H9 (cell line): ENCODE data around the gene SLC30A1. TPM values are rescaled to one million over a fixed set of nuclear protein-coding genes. Genes with fewer than 3 reads are reported as not detected.

ENCODE experiments used
- DNase-seq: peaks from one replicate; pipeline ENCODE4 v3.0.0-alpha.2; 2017
- H2AFZ ChIP-seq: one replicate; pipeline ENCODE4 v1.6.1; 2013; ENCODE audit warnings: mild to moderate bottlenecking, low read length, control low read depth, moderate library complexity
- H2AK5ac ChIP-seq: 2 replicates; pipeline ENCODE4 v1.6.1; 2013; ENCODE audit warnings: low read length, control low read depth, mixed read lengths; ENCODE audit not compliant: insufficient read length
- H2BK120ac ChIP-seq: one replicate; pipeline ENCODE4 v1.6.1; 2013; ENCODE audit warnings: low read depth, mild to moderate bottlenecking, low read length, control low read depth, inconsistent platforms; ENCODE audit not compliant: poor library complexity, severe bottlenecking
- H2BK12ac ChIP-seq: 2 replicates; pipeline ENCODE4 v1.6.1; 2013; ENCODE audit warnings: low read length, control low read depth, mixed read lengths, low read depth; ENCODE audit not compliant: insufficient read length
- H2BK15ac ChIP-seq: 2 replicates; pipeline ENCODE4 v1.6.1; 2013; ENCODE audit warnings: low read depth, low read length, control low read depth
- H2BK20ac ChIP-seq: one replicate; pipeline ENCODE4 v1.6.1; 2013; ENCODE audit warnings: low read depth, mild to moderate bottlenecking, low read length, control low read depth, inconsistent platforms; ENCODE audit not compliant: poor library complexity, severe bottlenecking
- H2BK5ac ChIP-seq: 2 replicates; pipeline ENCODE4 v1.6.1; 2013; ENCODE audit warnings: low read length, control low read depth, mixed read lengths; ENCODE audit not compliant: insufficient read length
- H3K14ac ChIP-seq: 2 replicates; pipeline ENCODE4 v1.6.1; 2013; ENCODE audit warnings: low read length, control low read depth; ENCODE audit not compliant: insufficient read depth
- H3K18ac ChIP-seq: 2 replicates; pipeline ENCODE4 v1.6.1; 2013; ENCODE audit warnings: low read depth, mild to moderate bottlenecking, mixed read lengths, low read length, control low read depth; ENCODE audit not compliant: insufficient read length
- H3K23ac ChIP-seq: 2 replicates; pipeline ENCODE4 v1.6.1; 2013; ENCODE audit warnings: low read length, control low read depth, mixed read lengths, low read depth; ENCODE audit not compliant: insufficient read length
- H3K23me2 ChIP-seq: 2 replicates; pipeline ENCODE4 v1.6.1; 2013; ENCODE audit warnings: low read depth, mild to moderate bottlenecking, mixed read lengths, low read length, control low read depth; ENCODE audit not compliant: insufficient read length, poor library complexity, severe bottlenecking
- H3K27ac ChIP-seq: 2 replicates; pipeline ENCODE4 v1.5.1; 2013; ENCODE audit warnings: low read length, control low read depth, mixed read lengths, low read depth; ENCODE audit not compliant: insufficient read length
- H3K27me3 ChIP-seq: 2 replicates; pipeline ENCODE4 v1.6.1; 2013; ENCODE audit warnings: low read length, control low read depth, inconsistent platforms; ENCODE audit not compliant: insufficient read depth
- H3K4ac ChIP-seq: 2 replicates; pipeline ENCODE4 v1.6.1; 2013; ENCODE audit warnings: low read depth, mild to moderate bottlenecking, control low read depth, inconsistent platforms, low read length, moderate library complexity
- H3K4me1 ChIP-seq: 2 replicates; pipeline ENCODE4 v1.6.1; 2013; ENCODE audit warnings: low read length, control low read depth, inconsistent platforms; ENCODE audit not compliant: insufficient read depth
- H3K4me2 ChIP-seq: 2 replicates; pipeline ENCODE4 v1.6.1; 2013; ENCODE audit warnings: low read length, control low read depth, mixed read lengths; ENCODE audit not compliant: insufficient read length, insufficient read depth
- H3K56ac ChIP-seq: 2 replicates; pipeline ENCODE4 v1.6.1; 2013; ENCODE audit warnings: low read depth, mild to moderate bottlenecking, mixed read lengths, low read length, control low read depth; ENCODE audit not compliant: insufficient read length
- H3K79me1 ChIP-seq: 2 replicates; pipeline ENCODE4 v1.6.1; 2013; ENCODE audit warnings: low read depth, mild to moderate bottlenecking, moderate library complexity, low read length, control low read depth, inconsistent platforms; ENCODE audit not compliant: insufficient read depth, poor library complexity, severe bottlenecking
- H3K79me2 ChIP-seq: 2 replicates; pipeline ENCODE4 v1.6.1; 2013; ENCODE audit warnings: low read length, control low read depth, inconsistent platforms; ENCODE audit not compliant: insufficient read depth
- H3K9ac ChIP-seq: 2 replicates; pipeline ENCODE4 v1.6.1; 2013; ENCODE audit warnings: low read length, control low read depth, mixed read lengths; ENCODE audit not compliant: insufficient read length; ENCODE audit errors: extremely low read depth
- H3K9me3 ChIP-seq: one replicate; pipeline ENCODE4 v1.6.1; 2013; ENCODE audit warnings: low read depth, low read length, inconsistent platforms; ENCODE audit not compliant: control insufficient read depth
- H3T11ph ChIP-seq: one replicate; pipeline ENCODE4 v1.6.1; 2013; ENCODE audit warnings: mild to moderate bottlenecking, low read length, control low read depth, inconsistent platforms
- H4K20me1 ChIP-seq: one replicate; pipeline ENCODE4 v1.6.1; 2013; ENCODE audit not compliant: control insufficient read depth, insufficient read length, insufficient read depth
- H4K5ac ChIP-seq: 2 replicates; pipeline ENCODE4 v1.6.1; 2013; ENCODE audit warnings: low read depth, mild to moderate bottlenecking, mixed read lengths, low read length, control low read depth; ENCODE audit not compliant: insufficient read length
- H4K8ac ChIP-seq: replicated peaks from 2 replicates; pipeline ENCODE4 v1.6.1; 2013; ENCODE audit warnings: low read length, control low read depth, mixed read lengths, low read depth; ENCODE audit not compliant: insufficient read length
- H4K91ac ChIP-seq: 2 replicates; pipeline ENCODE4 v1.6.1; 2013; ENCODE audit warnings: low read depth, mild to moderate bottlenecking, moderate library complexity, mixed read lengths, low read length, control low read depth; ENCODE audit not compliant: insufficient read length
- H3K27ac Mint-ChIP-seq, 3 experiments: 2 replicates in 2 of 3; 3 replicates in 1 of 3; pipeline ENCODE4 v1.8.0; 2020 to 2021; ENCODE audit warnings: mixed read lengths in 3 of 3, mild to moderate bottlenecking in 1 of 3, moderate library complexity in 1 of 3
- H3K27me3 Mint-ChIP-seq: 2 replicates; pipeline ENCODE4 v1.8.0; 2021; ENCODE audit warnings: low read depth, mild to moderate bottlenecking, moderate library complexity, mixed read lengths
- H3K36me3 Mint-ChIP-seq, 3 experiments: 2 replicates in 2 of 3; 3 replicates in 1 of 3; pipeline ENCODE4 v1.8.0; 2020 to 2021; ENCODE audit warnings: low read depth in 3 of 3, mixed read lengths in 3 of 3; ENCODE audit not compliant: insufficient read depth in 1 of 3
- H3K4me1 Mint-ChIP-seq, 2 experiments: 2 replicates each; pipeline ENCODE4 v1.8.0; 2020; ENCODE audit warnings: mixed read lengths in 2 of 2
- H3K4me3 Mint-ChIP-seq, 2 experiments: 2 replicates in 1 of 2; 3 replicates in 1 of 2; pipeline ENCODE4 v1.8.0; 2020 to 2021; ENCODE audit warnings: mild to moderate bottlenecking in 2 of 2, mixed read lengths in 2 of 2, moderate library complexity in 1 of 2
- H3K9me3 Mint-ChIP-seq, 2 experiments: 2 replicates in 1 of 2; 3 replicates in 1 of 2; pipeline ENCODE4 v1.8.0; 2020; ENCODE audit warnings: mild to moderate bottlenecking in 2 of 2, mixed read lengths in 2 of 2, moderate library complexity in 1 of 2
- WGBS: extraction: QIAGEN DNeasy Blood & Tissue Kit; methylation state at CpG from one replicate; pipeline ENCODE4 v1.1.7; 2013; ENCODE audit warnings: missing lambda C conversion rate, low lambda C conversion rate, mixed read lengths; ENCODE audit not compliant: insufficient read length; ENCODE audit errors: extremely low coverage; 5-methylcytosine and 5-hydroxymethylcytosine counted together
- total RNA-seq: library from RNA; stranded (reverse); gene quantifications from 2 replicates; pipeline ENCODE4 v1.2.1, GENCODE V29; 2021
- TF ChIP-seq, protein P1 (sequence below): fragments of 200-600 bp; sonication (generic); conservative IDR thresholded peaks from 3 replicates; pipeline ENCODE4 v1.8.0; 2021; ENCODE audit warnings: antibody characterized with exemption, mild to moderate bottlenecking

The SLC30A1 gene
- total RNA-seq, 1 experiment from 2014 or later: 17.1 TPM

DNA sequence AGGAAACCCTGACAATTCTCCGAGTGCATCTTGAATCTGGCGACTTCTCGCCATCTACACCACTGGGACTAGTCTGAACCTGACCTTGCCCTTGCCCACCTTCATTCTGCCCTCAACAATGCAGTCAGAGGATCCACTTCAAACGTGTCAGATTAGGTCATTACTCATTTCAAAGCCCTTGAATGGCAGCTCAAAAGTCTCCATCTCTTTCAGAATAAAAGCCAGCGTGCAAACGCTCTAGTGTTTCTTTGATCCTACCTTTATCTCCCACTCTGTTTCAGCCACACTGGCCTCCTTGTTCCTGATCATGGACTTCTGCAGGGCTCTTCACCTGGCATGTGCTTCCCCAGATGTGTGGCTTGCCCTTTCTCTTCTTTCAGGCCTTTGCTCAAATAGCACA, 31.3 kb downstream of the SLC30A1 start:
- no CpG with 5 or more reads among the region's 6 CpGs for WGBS
- no peak overlapping the region for H3K4me2 ChIP-seq
- H3T11ph ChIP-seq: no peak overlapping the region
- H2AFZ ChIP-seq: no peak overlapping the region
- H4K20me1 ChIP-seq: no peaks in the 10 kb centered on the region
- no peak overlapping the region for H2AK5ac ChIP-seq
- no peaks in the 10 kb centered on the region for H3K9me3 Mint-ChIP-seq
- TF ChIP-seq, protein P1, sequence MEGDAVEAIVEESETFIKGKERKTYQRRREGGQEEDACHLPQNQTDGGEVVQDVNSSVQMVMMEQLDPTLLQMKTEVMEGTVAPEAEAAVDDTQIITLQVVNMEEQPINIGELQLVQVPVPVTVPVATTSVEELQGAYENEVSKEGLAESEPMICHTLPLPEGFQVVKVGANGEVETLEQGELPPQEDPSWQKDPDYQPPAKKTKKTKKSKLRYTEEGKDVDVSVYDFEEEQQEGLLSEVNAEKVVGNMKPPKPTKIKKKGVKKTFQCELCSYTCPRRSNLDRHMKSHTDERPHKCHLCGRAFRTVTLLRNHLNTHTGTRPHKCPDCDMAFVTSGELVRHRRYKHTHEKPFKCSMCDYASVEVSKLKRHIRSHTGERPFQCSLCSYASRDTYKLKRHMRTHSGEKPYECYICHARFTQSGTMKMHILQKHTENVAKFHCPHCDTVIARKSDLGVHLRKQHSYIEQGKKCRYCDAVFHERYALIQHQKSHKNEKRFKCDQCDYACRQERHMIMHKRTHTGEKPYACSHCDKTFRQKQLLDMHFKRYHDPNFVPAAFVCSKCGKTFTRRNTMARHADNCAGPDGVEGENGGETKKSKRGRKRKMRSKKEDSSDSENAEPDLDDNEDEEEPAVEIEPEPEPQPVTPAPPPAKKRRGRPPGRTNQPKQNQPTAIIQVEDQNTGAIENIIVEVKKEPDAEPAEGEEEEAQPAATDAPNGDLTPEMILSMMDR: no peak
- no peak overlapping the region for H2BK5ac ChIP-seq
- H3K4me1 Mint-ChIP-seq: no peaks in the 10 kb centered on the region; a peak in 1 of 4 replicates
- no peak overlapping the region for H3K14ac ChIP-seq
- no peak overlapping the region for H2BK120ac ChIP-seq
- H3K79me2 ChIP-seq: no peaks in the 10 kb centered on the region
- H2BK20ac ChIP-seq: no peak overlapping the region
- H2BK15ac ChIP-seq: no peak overlapping the region
- no peak for DNase-seq
- no peak overlapping the region for H4K91ac ChIP-seq
- no peak overlapping the region for H3K9ac ChIP-seq
- H3K9me3 ChIP-seq: no peaks in the 10 kb centered on the region
- H3K23me2 ChIP-seq: no peaks in the 10 kb centered on the region
- H3K4me3 Mint-ChIP-seq: no peak overlapping the region
- H3K27me3 ChIP-seq: no peaks in the 10 kb centered on the region
- H2BK12ac ChIP-seq: no peak overlapping the region
- no peak overlapping the region for H3K27ac ChIP-seq
- H3K18ac ChIP-seq: no peak overlapping the region
- H4K5ac ChIP-seq: no peak overlapping the region
- H3K4me1 ChIP-seq: no peaks in the 10 kb centered on the region
- no peak overlapping the region for H4K8ac ChIP-seq
- no peak overlapping the region for H3K56ac ChIP-seq
- no peaks in the 10 kb centered on the region for H3K36me3 Mint-ChIP-seq
- H3K23ac ChIP-seq: no peak overlapping the region
- H3K79me1 ChIP-seq: no peaks in the 10 kb centered on the region
- H3K27me3 Mint-ChIP-seq: peaks cover 6% of the 10 kb centered on the region
- H3K4ac ChIP-seq: no peak overlapping the region
- H3K27ac Mint-ChIP-seq: no peak overlapping the region
